Pons (tissue), 1 donor: ENCODE results near the gene TNFRSF25.

Experiments
- DNase-seq: peaks from one replicate; pipeline ENCODE4 v3.0.0-alpha.2; 2016; ENCODE audit warnings: low spot score

TNFRSF25 gene

DNA sequence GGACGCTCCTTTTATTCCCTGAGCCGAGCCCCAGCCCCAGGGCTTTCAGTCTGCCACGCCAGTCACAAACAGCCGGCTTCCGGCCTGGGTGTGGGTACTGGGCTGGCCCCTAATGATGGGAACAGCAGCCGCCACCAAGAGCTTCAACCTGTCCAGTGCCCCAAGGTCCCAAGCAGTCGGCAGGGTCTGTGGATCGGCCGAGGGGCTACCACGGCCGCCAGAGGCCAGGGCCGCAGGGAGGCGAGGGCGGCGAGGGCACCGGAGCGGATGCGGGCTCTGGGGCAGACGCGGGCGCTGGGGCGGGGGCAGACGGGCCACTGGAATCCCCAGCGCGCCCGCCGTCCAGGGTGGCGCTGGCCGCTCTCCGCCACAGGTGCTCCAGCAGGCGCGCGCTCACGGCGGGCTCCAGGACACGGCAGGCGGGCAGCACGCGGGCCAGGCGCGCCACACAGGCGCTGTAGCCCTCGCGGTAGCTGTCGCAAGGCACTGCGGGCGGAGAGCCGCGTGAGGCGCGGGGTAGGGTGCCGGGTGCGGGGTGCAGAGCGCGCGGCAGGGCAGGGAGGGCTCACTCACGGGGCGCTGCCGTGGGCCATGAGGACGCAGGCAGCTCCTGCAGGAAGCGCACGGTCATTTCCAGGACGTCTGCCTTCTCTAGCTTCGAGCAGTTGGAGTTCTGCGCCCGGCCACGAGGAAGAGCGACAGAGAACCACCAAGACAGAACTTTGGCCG lies 47.1 kb downstream of the TNFRSF25 start:
- no peak for DNase-seq

DNA sequence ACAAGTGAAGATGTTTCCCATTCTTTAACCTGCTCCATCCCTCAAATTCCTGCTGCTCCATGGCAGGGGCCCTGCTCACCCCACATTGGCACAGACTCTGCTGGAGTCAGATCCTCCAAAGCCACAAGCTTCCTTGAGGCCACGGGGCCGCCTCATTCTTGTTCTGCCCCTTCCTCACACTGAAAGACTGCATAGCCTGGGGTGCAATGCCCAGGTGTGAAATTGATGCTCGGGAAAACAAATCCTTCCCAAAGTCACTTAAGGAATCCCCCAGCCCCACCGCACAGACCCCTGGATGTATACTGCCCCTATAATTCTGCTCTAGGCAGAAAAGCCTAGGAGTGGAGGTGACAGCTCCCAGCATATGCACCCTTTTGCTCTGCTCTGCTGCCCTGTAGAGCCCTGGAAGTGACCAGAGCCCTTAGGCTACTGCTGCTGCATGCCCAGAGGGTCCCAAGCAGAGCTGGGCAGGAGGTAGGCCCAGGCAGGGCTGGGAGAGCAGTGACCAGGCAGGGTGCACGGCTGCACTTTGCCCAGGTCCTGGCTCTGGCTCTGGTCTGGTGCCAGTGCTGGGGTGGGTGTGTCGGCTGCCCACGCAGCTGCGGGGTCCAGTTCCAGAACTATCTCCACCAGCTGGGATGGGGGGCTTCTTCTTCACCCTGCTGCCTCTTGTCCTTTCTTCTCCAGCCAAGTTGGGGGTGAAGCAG lies 47.9 kb downstream of the TNFRSF25 start:
- DNase-seq, result no peak

DNA sequence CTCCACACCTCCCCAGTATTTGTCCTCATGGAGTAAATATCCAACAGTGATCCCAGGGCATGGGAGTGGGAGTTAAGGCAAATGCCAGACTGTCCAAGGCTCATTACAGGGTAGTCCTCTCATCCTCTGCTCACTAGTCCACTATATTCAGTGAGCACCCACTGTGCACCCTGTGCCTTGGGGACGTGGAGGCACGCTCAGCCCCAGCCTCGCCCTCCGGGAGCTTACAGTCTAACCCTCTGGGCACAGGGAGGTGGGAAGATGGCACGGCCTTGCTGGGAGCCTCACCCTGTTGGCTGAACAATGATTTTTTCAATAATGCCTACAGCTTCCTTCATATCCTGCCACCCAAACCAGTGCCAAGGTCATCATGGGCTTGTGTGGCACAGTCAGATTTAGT lies 49.1 kb downstream of the TNFRSF25 start:
- DNase-seq, result no peak

- DNase-seq, result no peak
Observed at GRCh38 chr1:6416295-6416656, 49.7 kb downstream of the TNFRSF25 start.

DNA sequence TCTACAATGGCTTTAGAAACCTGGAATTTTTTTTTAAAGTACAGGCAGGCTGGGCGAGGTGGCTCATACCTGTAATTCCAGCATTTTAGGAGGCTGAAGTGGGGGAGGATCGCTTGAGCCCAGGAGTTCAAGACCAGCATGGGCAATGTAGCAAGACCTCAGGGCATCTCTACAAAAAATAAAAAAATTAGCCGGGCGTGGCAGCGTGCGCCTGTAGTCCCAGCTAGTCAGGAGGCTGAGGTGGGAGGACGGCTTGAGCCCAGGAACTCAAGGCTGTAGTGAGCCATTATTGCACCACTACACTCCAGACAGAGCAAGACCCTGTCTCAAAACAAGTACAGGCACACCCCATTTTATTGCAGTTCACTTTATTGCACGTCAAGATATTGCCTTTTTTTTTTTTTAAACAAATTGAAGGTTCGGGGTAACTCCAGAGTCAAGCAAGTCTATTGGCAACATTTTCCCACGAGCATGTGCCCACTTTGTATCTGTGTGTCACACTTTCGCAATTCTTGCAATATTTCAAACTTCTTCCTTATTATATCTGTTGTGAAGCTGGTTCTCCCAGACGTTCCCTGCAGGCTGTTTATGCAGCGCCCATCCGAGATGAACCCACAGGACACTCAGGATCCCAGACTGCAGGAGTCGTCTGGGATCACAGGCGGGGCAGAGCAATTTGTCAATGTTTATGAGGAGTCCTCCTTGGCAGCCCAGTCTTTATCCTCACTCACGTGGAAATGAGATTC lies 50.9 kb downstream of the TNFRSF25 start:
- no peak for DNase-seq

- no peak for DNase-seq
Observed at GRCh38 chr1:6414443-6414844, 51.5 kb downstream of the TNFRSF25 start.

DNA sequence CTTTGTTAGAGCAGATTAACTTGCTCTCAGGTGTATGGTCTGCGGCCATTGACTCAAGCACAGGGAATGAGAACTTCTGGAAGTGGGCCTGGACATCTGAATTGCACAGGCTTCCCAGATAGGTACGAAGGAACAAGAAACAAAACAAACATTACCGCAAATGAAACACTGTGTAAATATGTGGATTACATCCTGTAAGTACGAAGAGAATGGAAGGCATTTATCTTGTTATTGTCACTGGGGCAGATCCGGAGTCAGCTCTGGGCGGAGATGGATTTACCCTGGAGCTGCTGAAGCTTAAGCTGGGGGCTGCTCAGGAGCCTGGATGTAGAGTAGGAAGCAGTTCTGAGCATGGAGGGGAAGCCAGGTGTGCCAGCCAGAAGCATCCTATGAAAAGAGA lies 53.1 kb downstream of the TNFRSF25 start:
- no peak for DNase-seq
